ENCODE data around the gene CDSN.

Gene CDSN

DNA sequence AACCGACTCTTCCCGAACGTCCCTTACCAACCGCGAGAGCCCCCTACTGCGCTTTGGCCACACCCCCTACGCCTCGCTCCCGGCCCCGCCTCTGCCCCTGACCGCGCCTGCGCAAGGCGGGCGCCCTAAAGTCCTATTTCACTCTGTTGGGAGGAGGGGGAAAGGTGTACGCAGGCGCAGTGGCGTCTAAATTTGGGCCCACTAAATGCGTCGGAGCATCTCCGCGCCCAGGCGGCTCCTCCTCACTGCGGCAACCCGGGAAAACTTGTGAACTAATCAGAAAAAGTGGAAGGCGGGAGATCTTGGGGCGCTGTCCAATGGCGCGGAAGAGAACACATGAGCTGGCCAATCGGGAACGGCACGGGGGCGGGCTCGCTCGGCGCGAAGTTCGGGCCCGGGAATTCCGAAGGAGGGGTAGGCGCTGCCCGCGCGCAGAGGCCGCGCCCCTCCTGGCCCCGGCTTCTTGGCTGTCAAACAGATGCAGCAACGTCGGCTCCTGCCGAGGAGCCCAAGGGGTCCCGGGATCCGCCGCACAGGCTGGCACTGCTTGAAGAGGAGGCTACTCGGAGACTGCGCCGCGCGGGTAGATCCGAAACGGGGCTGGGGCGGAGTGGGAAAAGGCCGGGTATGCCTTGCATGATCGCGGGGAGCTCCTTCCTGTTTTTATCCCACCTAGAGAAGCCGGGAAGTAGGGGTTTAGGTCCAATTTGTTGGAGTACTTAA lies 38.1 kb upstream of the CDSN start, which contains the start of gene TCF19:
TSS of gene TCF19 (plus strand) at position 450 of the 723 bp plus-strand sequence. CDS start 881 bp downstream, outside the sequence.
- H3K27me3 ChIP-seq: no peaks in the 10 kb centered on the region
- H3K36me3 ChIP-seq: peaks cover 8% of the 10 kb centered on the region
- no peaks in the 10 kb centered on the region for H3K9me3 ChIP-seq
- peak within 1 kb of the TSS; percentile 74 for H3K27ac ChIP-seq
- peak within 1 kb of the TSS; percentile 64 to 92 for H3K4me3 ChIP-seq (ENCODE audit: low read depth in 1 of 2, low read length in 1 of 2)
- peak; percentile 50 for TF ChIP-seq CTCF (IDR thresholded peaks at IDR 0.05)
- peaks cover 25 to 31% of the 10 kb centered on the region in 2 experiments for H3K4me1 ChIP-seq (ENCODE audit: control insufficient read depth in 1 of 2, insufficient read depth in 1 of 2, low read depth in 1 of 2, low read length in 1 of 2)

DNA sequence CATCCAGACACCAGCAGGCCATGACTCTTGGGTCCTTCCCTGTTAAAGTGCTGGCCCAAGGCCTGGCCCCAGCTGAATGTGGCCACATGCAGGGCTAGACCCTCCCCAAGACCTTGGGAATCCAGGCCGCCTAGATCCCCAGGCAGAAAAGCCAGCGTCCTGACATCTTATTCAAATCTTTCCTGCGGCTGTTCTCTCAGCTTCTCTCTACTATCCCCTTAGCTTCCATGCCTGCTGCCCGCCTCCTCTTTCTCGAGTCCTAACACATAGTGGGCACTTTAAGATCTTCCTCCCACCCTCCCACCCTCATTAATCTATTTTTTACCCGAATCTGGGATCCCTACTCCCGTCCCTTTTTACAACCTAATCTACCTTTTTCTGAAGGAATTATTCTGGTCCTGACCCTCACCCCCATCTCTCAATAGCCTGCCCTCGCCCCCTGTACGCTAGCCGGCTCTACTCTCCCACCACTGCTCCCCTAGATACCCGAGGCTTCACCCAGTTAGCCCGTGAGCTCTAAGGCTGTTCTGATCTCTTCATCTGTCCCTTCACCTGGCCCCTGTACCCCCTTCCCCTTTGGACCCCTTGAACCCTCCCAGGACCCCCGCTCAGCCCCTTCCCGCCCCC lies 37.4 kb upstream of the CDSN start, which contains the start of gene CCHCR1:
TSS of gene CCHCR1 (minus strand) at position 290 of the 627 bp plus-strand sequence. CDS start at position 88, 202 bp downstream.
- H3K4me1 ChIP-seq (ENCODE audit: control insufficient read depth in 1 of 2, insufficient read depth in 1 of 2, low read depth in 1 of 2, low read length in 1 of 2): peaks cover 25 to 26% of the 10 kb centered on the region in 2 experiments
- peaks cover 3% of the 10 kb centered on the region for H3K36me3 ChIP-seq
- TF ChIP-seq CTCF (IDR thresholded peaks at IDR 0.05): no peak
- H3K27me3 ChIP-seq: no peaks in the 10 kb centered on the region
- peak within 1 kb of the TSS; percentile 74 for H3K27ac ChIP-seq
- peak within 1 kb of the TSS; percentile 64 to 92 for H3K4me3 ChIP-seq (ENCODE audit: low read depth in 1 of 2, low read length in 1 of 2)
- no peaks in the 10 kb centered on the region for H3K9me3 ChIP-seq

DNA sequence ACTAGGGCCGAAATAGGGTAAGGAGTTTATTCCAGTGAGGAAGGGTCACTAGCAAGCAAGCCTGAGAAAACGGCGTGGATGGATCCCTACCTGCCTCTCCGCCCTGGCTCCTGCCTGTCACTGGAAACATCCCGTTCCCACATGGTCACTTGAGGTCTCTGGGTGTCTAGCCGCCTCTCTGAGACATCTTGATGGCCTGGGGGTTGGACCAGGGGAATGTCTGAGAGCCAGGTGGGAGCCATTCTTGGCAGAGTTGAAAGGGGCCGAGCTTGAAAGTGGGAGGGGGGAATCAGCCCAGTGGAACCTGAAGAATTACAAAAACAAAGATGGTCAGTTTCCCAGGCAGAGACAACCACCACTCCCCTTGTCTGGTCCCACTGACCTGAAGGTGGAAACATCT lies 36.4 kb upstream of the CDSN start:
- no peaks in the 10 kb centered on the region for H3K36me3 ChIP-seq
- H3K9me3 ChIP-seq: no peaks in the 10 kb centered on the region
- no peak for TF ChIP-seq CTCF (IDR thresholded peaks at IDR 0.05)
- no peak overlapping the region for H3K27ac ChIP-seq
- H3K4me3 ChIP-seq (ENCODE audit: low read depth in 1 of 2, low read length in 1 of 2): no peak overlapping the region
- H3K4me1 ChIP-seq (ENCODE audit: control insufficient read depth in 1 of 2, insufficient read depth in 1 of 2, low read depth in 1 of 2, low read length in 1 of 2): peaks cover 24 to 25% of the 10 kb centered on the region in 2 experiments
- H3K27me3 ChIP-seq: no peaks in the 10 kb centered on the region

- Histone ChIP-seq H3K4me1 (ENCODE audit: control insufficient read depth in 1 of 2, insufficient read depth in 1 of 2, low read depth in 1 of 2, low read length in 1 of 2) (peaks cover 18 to 21% of the 10 kb centered on the region in 2 experiments), H3K36me3 (peaks cover 9% of the 10 kb centered on the region), H3K4me3 (ENCODE audit: low read depth in 1 of 2, low read length in 1 of 2) (no peak overlapping the region), H3K27me3 (no peaks in the 10 kb centered on the region), H3K27ac (no peak overlapping the region), H3K9me3 (no peaks in the 10 kb centered on the region)
- TF ChIP-seq CTCF (IDR thresholded peaks at IDR 0.05): no peak
Observed at GRCh38 chr6:31154436-31154835, 34.2 kb upstream of the CDSN start.

DNA sequence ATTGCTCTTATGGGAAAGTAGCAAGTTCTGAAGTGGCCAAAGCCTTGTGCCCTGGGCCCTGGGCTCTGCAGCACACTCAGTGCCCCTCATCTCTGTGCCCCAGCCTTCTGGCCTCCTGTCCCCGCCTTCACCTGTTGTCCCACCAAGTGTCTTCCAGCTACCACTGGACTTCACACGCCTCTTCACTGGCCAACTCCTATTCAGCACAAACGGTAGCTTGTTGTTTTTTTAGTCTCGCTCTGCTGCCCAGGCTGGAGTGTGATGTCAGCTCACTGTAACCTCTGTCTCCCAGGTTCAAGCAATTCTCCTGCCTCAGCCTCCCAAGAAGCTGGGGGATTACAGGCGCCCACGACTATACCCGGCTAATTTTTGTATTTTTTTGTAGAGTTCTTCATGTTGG lies 32.5 kb upstream of the CDSN start:
- no peak for TF ChIP-seq CTCF (IDR thresholded peaks at IDR 0.05)
- peaks cover 13% of the 10 kb centered on the region for H3K36me3 ChIP-seq

More for the DNA sequence above, 32.5 kb upstream of the CDSN start:
- H3K4me3 ChIP-seq (ENCODE audit: low read depth in 1 of 2, low read length in 1 of 2): no peak overlapping the region
- peaks cover 6 to 7% of the 10 kb centered on the region in 2 experiments for H3K4me1 ChIP-seq (ENCODE audit: control insufficient read depth in 1 of 2, insufficient read depth in 1 of 2, low read depth in 1 of 2, low read length in 1 of 2)
- no peak overlapping the region for H3K27ac ChIP-seq
- no peaks in the 10 kb centered on the region for H3K9me3 ChIP-seq
- no peaks in the 10 kb centered on the region for H3K27me3 ChIP-seq
